Colonic mucosa (tissue), 4 donors: ENCODE measurements around the gene TTC28. TPM values are rescaled to one million over a fixed set of nuclear protein-coding genes. Genes with fewer than 3 reads are reported as not detected.

Source experiments
- DNase-seq: peaks from one replicate; pipeline ENCODE4 v3.0.0-alpha.2; 2020
- H3K27ac ChIP-seq: fragments of 200-600 bp; one replicate; pipeline ENCODE4 v1.8.0; 2021
- H3K27me3 ChIP-seq: fragments of 200-600 bp; one replicate; pipeline ENCODE4 v1.8.0; 2021
- H3K36me3 ChIP-seq: fragments of 200-600 bp; one replicate; pipeline ENCODE4 v1.8.0; 2021
- H3K4me1 ChIP-seq: fragments of 200-600 bp; one replicate; pipeline ENCODE4 v1.8.0; 2021; ENCODE audit warnings: mild to moderate bottlenecking
- H3K4me3 ChIP-seq: fragments of 200-600 bp; one replicate; pipeline ENCODE4 v1.8.0; 2021
- H3K9ac ChIP-seq, 2 donors: one replicate each; pipeline ENCODE4 v1.7.0; 2013; ENCODE audit warnings: control low read depth in 2 of 2, low read depth in 2 of 2, low read length in 2 of 2
- H3K9me3 ChIP-seq: fragments of 200-600 bp; one replicate; pipeline ENCODE4 v1.8.0; 2021
- CTCF ChIP-seq: fragments of 200-600 bp; IDR thresholded peaks from one replicate; pipeline ENCODE4 v1.8.0; 2022; ENCODE audit warnings: antibody characterized with exemption, mild to moderate bottlenecking
- intact Hi-C: fragments of 100-400 bp; cut with DNase I; formaldehyde crosslinking; loops from one replicate; pipeline ENCODE4 v1.14.1; 2022
- total RNA-seq, 2 donors: library from RNA; stranded (reverse); fragmentation: NEBNext Ultra II Directional in 1 of 2; extraction: Animal tissue kit (Norgen Biotek cat#: 25700) in 1 of 2; gene quantifications; one replicate each; pipeline ENCODE4 v1.2.1, GENCODE V29; 2021
- donor health status: healthy.
- donor health status: DM: no; HTN: no; CAD: no.
- donor health status: DM: no; HTN: no; CAD: no.

Gene TTC28
- total RNA-seq, 2 donors from 2014 or later: 6.6 to 9.2 TPM

GRCh38 chr22:28001171-28001835 is 678.3 kb downstream of the TTC28 start:
- Histone ChIP-seq H3K4me1 (no peaks in the 10 kb centered on the region), H3K4me3 (no peak overlapping the region), H3K9me3 (no peaks in the 10 kb centered on the region), H3K9ac (no peak overlapping the region), H3K36me3 (no peaks in the 10 kb centered on the region), H3K27ac (no peak overlapping the region), H3K27me3 (no peaks in the 10 kb centered on the region)
- intact Hi-C loops: no loop called here
- no peak for TF ChIP-seq CTCF
- no peak for DNase-seq

- intact Hi-C loops: no loop called here
- Histone ChIP-seq H3K36me3 (no peaks in the 10 kb centered on the region), H3K9ac (no peak overlapping the region), H3K27me3 (no peaks in the 10 kb centered on the region), H3K27ac (no peak overlapping the region), H3K4me1 (no peaks in the 10 kb centered on the region), H3K9me3 (no peaks in the 10 kb centered on the region), H3K4me3 (no peak overlapping the region)
- TF ChIP-seq CTCF: no peak
- DNase-seq: no peak
These were observed 679.3 kb downstream of the TTC28 start for GRCh38 chr22:28000361-28000760.

- Histone ChIP-seq H3K9me3 (no peaks in the 10 kb centered on the region), H3K4me1 (no peaks in the 10 kb centered on the region), H3K27ac (no peak overlapping the region), H3K36me3 (no peaks in the 10 kb centered on the region), H3K27me3 (no peaks in the 10 kb centered on the region), H3K9ac (no peak overlapping the region), H3K4me3 (no peak overlapping the region)
- intact Hi-C loops: no loop called here
- no peak for TF ChIP-seq CTCF
- no peak for DNase-seq
These were observed 679.8 kb downstream of the TTC28 start for GRCh38 chr22:27999876-28000275.

- DNase-seq: no peak
- Histone ChIP-seq H3K36me3 (no peaks in the 10 kb centered on the region), H3K27me3 (no peaks in the 10 kb centered on the region), H3K9ac (no peak overlapping the region), H3K27ac (no peak overlapping the region), H3K9me3 (no peaks in the 10 kb centered on the region), H3K4me1 (no peaks in the 10 kb centered on the region), H3K4me3 (no peak overlapping the region)
- intact Hi-C loops: no loop called here
- TF ChIP-seq CTCF: no peak
These were observed 680.9 kb downstream of the TTC28 start for GRCh38 chr22:27998511-27999410.

- H3K27ac ChIP-seq: no peak overlapping the region
- no peaks in the 10 kb centered on the region for H3K4me1 ChIP-seq
- H3K27me3 ChIP-seq: no peaks in the 10 kb centered on the region
- H3K36me3 ChIP-seq: no peaks in the 10 kb centered on the region
- TF ChIP-seq CTCF: no peak
- H3K9me3 ChIP-seq: no peaks in the 10 kb centered on the region
- H3K9ac ChIP-seq: no peak overlapping the region
- no peak overlapping the region for H3K4me3 ChIP-seq
- no peak for DNase-seq
- intact Hi-C loops: no loop called here
These were observed 682.1 kb downstream of the TTC28 start for GRCh38 chr22:27997538-27997937.
